ENCODE results near the gene SH3BP5. TPM values are rescaled to one million over a fixed set of nuclear protein-coding genes. Genes with fewer than 3 reads are reported as not detected.

Gene SH3BP5
- total RNA-seq, 2 experiments from 2014 or later = 2.0 to 2.4 TPM

DNA sequence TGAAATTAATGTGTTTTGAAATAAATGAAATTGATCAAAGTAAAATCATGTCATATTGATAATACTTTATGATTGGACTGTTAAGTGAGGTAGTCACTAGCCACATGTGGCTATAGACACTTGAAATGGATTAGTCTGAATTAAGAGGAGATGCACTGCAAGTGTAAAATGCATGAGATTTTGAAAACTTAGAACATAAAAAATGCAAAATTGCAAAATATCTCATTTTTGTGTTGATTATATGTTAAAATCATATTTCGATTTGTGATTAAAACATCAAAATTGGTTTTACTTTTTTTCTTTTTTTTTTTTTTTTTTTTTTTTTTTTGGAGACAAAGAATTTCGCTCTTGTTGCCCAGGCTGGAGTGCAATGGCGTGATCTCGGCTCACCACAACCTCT, 103.1 kb downstream of the SH3BP5 start:
- Mint-ChIP-seq H3K9me3 (no peaks in the 10 kb centered on the region), H3K4me3 (no peak overlapping the region), H3K27me3 (no peaks in the 10 kb centered on the region), H3K27ac (no peak overlapping the region), H3K4me1 (ENCODE audit: low read depth) (no peaks in the 10 kb centered on the region), H3K36me3 (ENCODE audit: low read depth) (peaks cover 10% of the 10 kb centered on the region)
- POLR2A ChIA-PET = no interaction called here
- no peak for DNase-seq
- no peak for TF ChIP-seq CTCF (IDR thresholded peaks at IDR 0.05)
- CTCF ChIA-PET = interaction anchor here (1.0 to 2.5 kb wide), 3 partner anchors 10 to 121 kb away, joined by 3 to 7 read pairs (median 4); no protein-coding TSS in a partner anchor
- no peak for ATAC-seq
- intact Hi-C loops (cut with micrococcal nuclease) = no loop called here

DNA sequence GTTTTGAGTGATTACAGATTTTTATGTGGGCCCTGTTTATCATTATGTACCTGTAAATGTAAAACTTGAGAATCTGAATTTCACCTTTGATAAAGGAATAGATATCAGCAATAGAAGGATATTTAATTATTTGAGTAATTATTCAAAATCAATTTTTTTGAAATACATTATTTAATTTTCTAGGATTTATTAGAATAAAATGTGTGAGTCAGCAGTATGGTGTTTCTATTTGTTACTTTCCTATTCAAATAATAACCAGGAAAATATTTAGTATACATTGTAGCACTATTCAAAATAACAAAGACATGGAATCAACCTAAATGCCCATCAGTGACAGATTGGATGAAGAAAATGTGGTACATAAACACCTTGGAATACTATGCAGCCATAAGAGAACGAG, 104.2 kb downstream of the SH3BP5 start:
- ChIA-PET POLR2A (interaction anchor here (1.4 kb wide), 1 partner anchor 144 kb away, joined by 4 read pairs; no protein-coding TSS in a partner anchor), CTCF (interaction anchor here (0.7 to 2.5 kb wide), 4 partner anchors 9 to 42 kb away, joined by 3 to 7 read pairs (median 4); partner anchors contain the start of gene CAPN7)
- intact Hi-C loops (cut with micrococcal nuclease) = no loop called here
- H3K4me1 Mint-ChIP-seq (ENCODE audit: low read depth) = no peaks in the 10 kb centered on the region
- ATAC-seq (no peak), DNase-seq (no peak)
- H3K36me3 Mint-ChIP-seq (ENCODE audit: low read depth) = peaks cover 9% of the 10 kb centered on the region
- no peak overlapping the region for H3K27ac Mint-ChIP-seq
- H3K4me3 Mint-ChIP-seq = no peak overlapping the region
- no peaks in the 10 kb centered on the region for H3K27me3 Mint-ChIP-seq
- TF ChIP-seq CTCF (IDR thresholded peaks at IDR 0.05) = no peak
- no peaks in the 10 kb centered on the region for H3K9me3 Mint-ChIP-seq

DNA sequence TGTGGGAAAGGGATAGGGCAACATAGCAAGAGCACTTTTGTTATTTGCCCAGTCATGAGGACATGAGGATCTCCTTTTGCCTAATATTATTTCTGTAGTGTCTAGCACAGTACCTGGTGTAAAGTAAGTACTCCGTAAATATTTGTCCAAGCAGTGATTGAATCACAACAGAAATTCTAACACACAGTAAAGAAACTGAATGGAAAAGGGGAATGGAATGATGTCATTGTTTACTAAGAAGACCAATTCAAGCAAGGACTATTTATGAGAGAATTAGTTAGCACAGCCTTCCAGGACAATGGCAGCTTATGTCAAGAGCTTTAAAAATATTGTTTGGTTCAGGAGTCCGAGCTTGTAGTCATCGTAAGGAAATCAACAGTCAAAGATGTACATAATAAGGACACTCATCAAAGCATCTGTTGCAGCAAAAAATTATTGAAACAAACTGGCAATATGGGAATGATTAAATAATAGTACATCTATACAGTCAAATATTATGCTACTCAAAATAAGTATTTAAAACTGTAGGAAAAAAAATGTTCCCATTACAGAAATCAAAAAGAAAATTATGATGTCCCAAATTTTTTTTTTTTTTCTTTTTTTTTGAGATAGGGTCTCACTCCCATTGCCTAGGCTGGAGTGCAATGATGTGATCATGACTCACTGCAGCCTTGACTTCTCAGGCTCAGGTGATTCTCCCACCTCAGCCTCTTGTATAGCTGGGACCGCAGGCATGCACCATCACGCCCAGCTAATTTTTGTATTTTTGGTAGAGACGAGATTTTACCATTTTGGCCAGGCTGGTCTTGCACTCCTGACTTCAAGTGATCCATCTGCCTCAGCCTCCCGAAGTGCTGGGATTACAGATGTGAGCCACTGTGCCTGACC, 108.5 kb downstream of the SH3BP5 start:
- Mint-ChIP-seq H3K36me3 (ENCODE audit: low read depth) (peaks cover 26% of the 10 kb centered on the region), H3K27ac (no peak overlapping the region), H3K9me3 (no peaks in the 10 kb centered on the region), H3K4me1 (ENCODE audit: low read depth) (no peaks in the 10 kb centered on the region), H3K4me3 (no peak overlapping the region), H3K27me3 (no peaks in the 10 kb centered on the region)
- ATAC-seq (no peak), DNase-seq (no peak)
- intact Hi-C loops (cut with micrococcal nuclease) = no loop called here
- ChIA-PET CTCF (interaction anchor here (1.0 kb wide), 1 partner anchor 181 kb away, joined by 3 read pairs; no protein-coding TSS in a partner anchor), POLR2A (interaction anchor here (1.0 kb wide), 1 partner anchor 15 kb away, joined by 4 read pairs; no protein-coding TSS in a partner anchor)
- no peak for TF ChIP-seq CTCF (IDR thresholded peaks at IDR 0.05)

DNA sequence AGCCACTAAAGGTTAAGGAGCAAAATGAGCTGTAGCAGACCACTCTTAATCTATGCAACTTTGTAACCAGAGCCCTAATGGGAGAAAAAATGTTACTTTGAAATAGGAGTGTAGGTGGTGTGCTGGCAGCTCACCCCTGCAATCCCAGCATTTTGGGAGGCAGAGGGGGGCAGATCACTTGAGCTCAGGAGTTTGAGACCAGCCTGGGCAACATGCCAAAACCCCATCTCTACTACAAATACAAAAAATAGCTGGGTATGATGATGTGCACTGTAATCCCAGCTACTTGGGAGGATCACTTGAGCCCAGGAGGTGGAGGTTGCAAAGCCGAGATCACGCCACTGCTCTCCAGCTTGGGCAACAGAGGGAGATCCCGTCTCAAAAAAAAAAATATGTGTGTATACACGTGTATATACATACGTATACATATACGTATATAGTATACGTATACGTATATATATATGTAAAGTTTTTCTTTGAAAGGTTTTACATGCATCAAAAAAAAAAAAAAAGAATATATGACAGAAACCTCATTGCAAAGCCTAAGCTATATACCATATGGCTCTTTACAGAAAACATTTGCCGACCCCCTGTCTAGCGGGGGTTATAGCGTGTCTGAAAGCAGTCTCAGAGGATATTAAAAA, 110.7 kb downstream of the SH3BP5 start:
- H3K4me3 Mint-ChIP-seq = no peak overlapping the region
- POLR2A ChIA-PET = interaction anchor here (1.4 kb wide), 1 partner anchor 16 kb away, joined by 4 read pairs; the partner anchor contains the start of gene CAPN7
- intact Hi-C loops (cut with micrococcal nuclease) = no loop called here
- no peaks in the 10 kb centered on the region for H3K9me3 Mint-ChIP-seq
- TF ChIP-seq CTCF (IDR thresholded peaks at IDR 0.05) = no peak
- no peak for DNase-seq
- peaks cover 4% of the 10 kb centered on the region for H3K4me1 Mint-ChIP-seq (ENCODE audit: low read depth)
- CTCF ChIA-PET = interaction anchor here (0.8 to 2.2 kb wide), 5 partner anchors 12 to 184 kb away, joined by 3 to 11 read pairs (median 4); partner anchors contain the start of gene CAPN7
- H3K27ac Mint-ChIP-seq = no peak overlapping the region
- ATAC-seq = no peak
- H3K36me3 Mint-ChIP-seq (ENCODE audit: low read depth) = peaks cover 35% of the 10 kb centered on the region
- no peaks in the 10 kb centered on the region for H3K27me3 Mint-ChIP-seq
